ENCODE measurements around the gene XIRP2.

The XIRP2 gene

DNA sequence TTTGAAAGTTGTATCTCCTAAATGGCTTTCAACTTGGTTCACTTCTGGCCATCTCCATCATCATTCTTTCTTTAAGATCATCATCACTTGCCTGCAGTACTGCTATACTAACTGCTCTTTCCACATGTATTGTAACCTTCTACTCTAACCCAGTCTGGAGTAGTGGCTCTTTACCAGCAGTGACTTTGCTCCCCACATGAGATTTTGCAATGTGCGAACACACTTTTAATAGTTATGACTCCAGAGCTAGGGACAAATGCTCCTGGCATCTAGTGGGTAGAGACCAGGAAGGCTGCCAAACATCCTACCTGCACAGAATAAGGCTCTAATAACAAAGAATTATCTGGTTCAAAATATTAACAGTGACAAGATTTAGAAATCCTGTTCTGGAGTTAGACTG is 243.8 kb downstream of the XIRP2 start:
- H3K4me3 ChIP-seq (ENCODE audit: low read depth, low read length): no peak overlapping the region
- no peaks in the 10 kb centered on the region for H3K27me3 ChIP-seq (ENCODE audit: control insufficient read depth, insufficient read depth, low read length)
- H3K36me3 ChIP-seq (ENCODE audit: control insufficient read depth, insufficient read depth, low read length): no peaks in the 10 kb centered on the region
- H3K9ac ChIP-seq (ENCODE audit: low read depth, low read length): no peak overlapping the region
- peaks cover 5% of the 10 kb centered on the region; the same call in 1 of the 2 replicates for H3K4me1 ChIP-seq (ENCODE audit: control insufficient read depth, insufficient read depth, low read length)
- no peak overlapping the region for H3K27ac ChIP-seq (ENCODE audit: low read depth, low read length)
- H3K9me3 ChIP-seq (ENCODE audit: control insufficient read depth, insufficient read depth, low read length): no peaks in the 10 kb centered on the region

DNA sequence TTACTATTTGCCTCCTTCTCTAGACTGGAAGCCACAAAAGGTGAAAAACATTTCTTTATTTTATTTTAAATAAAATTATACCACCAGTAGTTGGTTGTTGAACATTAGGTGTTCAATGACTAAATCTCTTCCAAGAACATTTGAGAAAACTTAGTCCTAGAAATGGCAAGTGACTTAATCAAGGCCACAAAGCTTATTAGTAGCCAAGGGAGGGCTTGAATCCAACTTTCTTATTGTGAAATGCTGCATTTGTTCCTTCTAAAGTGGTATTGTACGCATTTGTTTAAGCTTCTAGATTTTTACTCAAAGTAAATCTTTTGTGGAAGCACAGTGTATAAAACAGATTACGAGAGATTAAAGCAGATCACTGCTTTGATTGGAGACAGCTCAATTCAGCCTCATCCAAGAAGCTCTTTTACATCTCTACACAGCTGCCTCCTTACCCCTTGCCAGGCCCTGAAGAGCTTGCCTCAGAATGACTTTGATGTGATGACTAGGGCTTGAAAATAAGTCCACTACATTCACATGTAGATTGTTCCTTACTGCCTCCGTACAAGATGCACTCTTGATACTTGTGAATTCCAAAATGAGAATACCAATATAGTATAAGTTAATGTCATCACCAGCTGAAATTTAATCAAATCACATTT is 244.8 kb downstream of the XIRP2 start:
- H3K4me1 ChIP-seq (ENCODE audit: control insufficient read depth, insufficient read depth, low read length): peaks cover 6% of the 10 kb centered on the region; the same call in 1 of the 2 replicates
- H3K9ac ChIP-seq (ENCODE audit: low read depth, low read length): no peak overlapping the region
- no peaks in the 10 kb centered on the region for H3K27me3 ChIP-seq (ENCODE audit: control insufficient read depth, insufficient read depth, low read length)
- H3K9me3 ChIP-seq (ENCODE audit: control insufficient read depth, insufficient read depth, low read length): no peaks in the 10 kb centered on the region
- no peaks in the 10 kb centered on the region for H3K36me3 ChIP-seq (ENCODE audit: control insufficient read depth, insufficient read depth, low read length)
- no peak overlapping the region for H3K4me3 ChIP-seq (ENCODE audit: low read depth, low read length)
- H3K27ac ChIP-seq (ENCODE audit: low read depth, low read length): no peak overlapping the region

DNA sequence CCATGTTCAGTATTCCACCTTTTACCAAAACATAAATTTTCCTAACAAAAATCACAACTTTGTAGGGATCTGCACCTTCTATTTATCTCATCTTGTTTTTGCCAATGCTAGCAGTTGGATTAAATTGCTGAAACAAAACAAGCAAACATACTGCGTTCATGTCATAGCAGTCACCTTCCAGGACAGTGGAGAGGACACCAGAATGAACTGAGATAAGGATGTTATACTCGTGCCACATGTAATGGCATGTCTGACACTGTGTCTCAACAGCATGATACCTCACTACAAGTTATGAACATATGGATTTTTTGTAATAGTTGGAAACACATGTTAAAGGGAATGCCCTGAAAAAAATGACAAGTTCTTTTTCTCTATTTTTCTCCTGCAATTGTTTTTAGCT is 245.3 kb downstream of the XIRP2 start:
- Histone ChIP-seq H3K36me3 (ENCODE audit: control insufficient read depth, insufficient read depth, low read length) (no peaks in the 10 kb centered on the region), H3K27ac (ENCODE audit: low read depth, low read length) (no peak overlapping the region), H3K4me1 (ENCODE audit: control insufficient read depth, insufficient read depth, low read length) (peaks cover 6% of the 10 kb centered on the region; the same call in 1 of the 2 replicates), H3K4me3 (ENCODE audit: low read depth, low read length) (no peak overlapping the region), H3K27me3 (ENCODE audit: control insufficient read depth, insufficient read depth, low read length) (no peaks in the 10 kb centered on the region), H3K9me3 (ENCODE audit: control insufficient read depth, insufficient read depth, low read length) (no peaks in the 10 kb centered on the region), H3K9ac (ENCODE audit: low read depth, low read length) (no peak overlapping the region)

DNA sequence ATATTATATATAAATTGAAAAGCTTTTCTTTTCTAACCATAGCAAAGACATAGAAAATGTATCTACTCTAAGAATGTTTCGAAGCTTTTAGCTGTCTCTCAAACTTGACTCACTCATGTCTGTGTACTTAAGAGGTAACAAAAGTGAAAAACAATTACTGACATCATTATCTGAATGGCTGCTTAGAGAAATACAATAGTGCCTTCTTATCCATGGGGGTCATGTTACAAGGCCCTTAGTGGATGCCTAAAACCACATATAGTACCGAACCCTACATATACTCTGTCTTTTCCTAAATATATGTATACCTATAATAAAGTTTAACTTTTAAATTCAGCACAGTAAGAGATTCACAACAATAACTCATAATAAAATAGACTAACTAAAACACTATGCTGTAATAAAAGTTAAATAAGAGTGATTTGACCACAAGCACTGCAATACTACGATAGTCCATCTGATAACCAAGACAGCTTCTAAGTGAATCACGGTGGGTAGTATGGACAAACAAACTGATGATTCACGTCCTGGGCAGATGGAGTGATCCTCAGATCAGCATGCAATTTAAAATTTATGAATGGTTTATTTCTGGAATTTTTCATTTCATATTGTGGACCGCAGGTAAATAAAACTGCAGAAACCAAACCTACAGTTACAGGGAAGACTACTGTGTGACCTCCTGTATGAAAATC is 246.2 kb downstream of the XIRP2 start:
- H3K4me1 ChIP-seq (ENCODE audit: control insufficient read depth, insufficient read depth, low read length): peaks cover 6% of the 10 kb centered on the region; the same call in 1 of the 2 replicates
- H3K9me3 ChIP-seq (ENCODE audit: control insufficient read depth, insufficient read depth, low read length): no peaks in the 10 kb centered on the region
- no peak overlapping the region for H3K4me3 ChIP-seq (ENCODE audit: low read depth, low read length)
- no peak overlapping the region for H3K27ac ChIP-seq (ENCODE audit: low read depth, low read length)
- H3K36me3 ChIP-seq (ENCODE audit: control insufficient read depth, insufficient read depth, low read length): no peaks in the 10 kb centered on the region
- H3K9ac ChIP-seq (ENCODE audit: low read depth, low read length): no peak overlapping the region
- no peaks in the 10 kb centered on the region for H3K27me3 ChIP-seq (ENCODE audit: control insufficient read depth, insufficient read depth, low read length)

DNA sequence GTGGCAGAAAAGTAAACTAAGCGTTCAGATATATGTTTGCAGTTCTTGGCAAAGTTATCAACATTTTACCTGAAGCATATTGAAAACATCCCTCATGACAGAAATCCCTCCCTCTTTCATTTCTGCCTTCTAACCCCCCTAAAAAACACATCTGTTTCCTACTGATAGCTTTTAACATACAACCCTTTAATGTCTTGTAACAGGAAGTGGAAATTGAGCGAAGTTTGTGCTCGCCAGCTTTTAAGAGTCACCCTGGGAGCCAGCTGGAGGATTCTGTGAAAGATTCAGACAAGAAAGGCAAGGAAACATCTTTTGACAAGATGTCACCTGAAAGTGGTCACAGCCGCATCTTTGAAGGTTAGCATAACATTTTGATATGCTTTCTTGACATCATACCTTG is 247.4 kb downstream of the XIRP2 start:
- Histone ChIP-seq H3K4me1 (ENCODE audit: control insufficient read depth, insufficient read depth, low read length) (peaks cover 6% of the 10 kb centered on the region; the same call in 1 of the 2 replicates), H3K27ac (ENCODE audit: low read depth, low read length) (no peak overlapping the region), H3K36me3 (ENCODE audit: control insufficient read depth, insufficient read depth, low read length) (no peaks in the 10 kb centered on the region), H3K9me3 (ENCODE audit: control insufficient read depth, insufficient read depth, low read length) (no peaks in the 10 kb centered on the region), H3K4me3 (ENCODE audit: low read depth, low read length) (no peak overlapping the region), H3K27me3 (ENCODE audit: control insufficient read depth, insufficient read depth, low read length) (no peaks in the 10 kb centered on the region), H3K9ac (ENCODE audit: low read depth, low read length) (no peak overlapping the region)

DNA sequence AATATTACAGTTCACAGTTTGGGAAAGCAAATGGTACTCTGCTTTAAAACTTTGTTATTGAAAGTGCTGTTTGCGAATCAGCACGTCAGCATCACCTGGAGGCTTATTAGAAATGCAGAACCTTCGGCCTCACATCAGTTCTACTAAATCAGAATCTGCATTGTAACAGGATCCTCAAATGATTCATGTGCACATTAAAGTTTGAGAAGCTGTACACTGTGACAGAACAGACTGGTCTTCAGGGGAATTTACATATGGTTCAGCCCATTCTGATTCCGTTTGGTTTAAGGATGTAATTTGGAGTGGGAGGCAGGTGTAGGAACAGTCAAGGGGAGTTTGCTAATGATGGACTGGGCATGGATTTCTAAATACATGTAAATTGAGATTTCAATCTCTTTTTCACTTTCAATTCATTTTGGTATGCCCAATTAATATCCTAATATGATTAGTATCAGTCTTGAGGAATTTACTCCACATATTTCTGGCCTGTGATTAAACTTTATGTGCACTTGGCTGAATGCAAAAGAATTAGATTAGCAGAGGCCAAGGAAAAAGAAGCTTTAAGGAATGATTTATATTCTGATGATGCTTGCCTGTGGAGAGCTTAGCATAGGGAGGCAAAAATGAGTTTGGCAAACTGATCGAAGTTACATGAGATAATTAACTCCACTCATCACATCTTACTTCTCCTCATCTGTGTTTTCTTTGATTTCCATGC is 248.8 kb downstream of the XIRP2 start:
- no peaks in the 10 kb centered on the region for H3K9me3 ChIP-seq (ENCODE audit: control insufficient read depth, insufficient read depth, low read length)
- H3K9ac ChIP-seq (ENCODE audit: low read depth, low read length): no peak overlapping the region
- no peak overlapping the region for H3K27ac ChIP-seq (ENCODE audit: low read depth, low read length)
- H3K4me3 ChIP-seq (ENCODE audit: low read depth, low read length): no peak overlapping the region
- H3K4me1 ChIP-seq (ENCODE audit: control insufficient read depth, insufficient read depth, low read length): peaks cover 6% of the 10 kb centered on the region; the same call in 1 of the 2 replicates
- H3K27me3 ChIP-seq (ENCODE audit: control insufficient read depth, insufficient read depth, low read length): no peaks in the 10 kb centered on the region
- H3K36me3 ChIP-seq (ENCODE audit: control insufficient read depth, insufficient read depth, low read length): no peaks in the 10 kb centered on the region

DNA sequence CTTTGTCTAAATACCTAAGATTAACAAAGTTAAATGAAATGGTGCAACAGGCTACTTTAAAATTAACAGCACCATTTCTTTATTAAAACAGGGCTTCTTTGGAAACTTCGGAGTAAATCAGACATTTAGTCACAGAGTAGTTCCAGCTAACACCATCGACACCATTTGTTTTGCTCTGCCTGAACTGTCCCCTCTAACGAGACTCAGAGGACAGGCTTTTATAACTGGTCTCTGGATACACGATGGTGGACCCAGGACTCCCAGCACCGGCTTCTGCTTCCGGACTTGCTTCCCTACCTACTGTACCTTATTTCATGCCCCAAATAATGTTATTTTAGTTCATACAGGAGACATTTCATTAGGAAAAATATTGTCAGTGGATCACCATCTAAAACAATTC is 252.1 kb downstream of the XIRP2 start:
- peaks cover 11% of the 10 kb centered on the region for H3K4me1 ChIP-seq (ENCODE audit: control insufficient read depth, insufficient read depth, low read length)
- no peaks in the 10 kb centered on the region for H3K9me3 ChIP-seq (ENCODE audit: control insufficient read depth, insufficient read depth, low read length)

DNA sequence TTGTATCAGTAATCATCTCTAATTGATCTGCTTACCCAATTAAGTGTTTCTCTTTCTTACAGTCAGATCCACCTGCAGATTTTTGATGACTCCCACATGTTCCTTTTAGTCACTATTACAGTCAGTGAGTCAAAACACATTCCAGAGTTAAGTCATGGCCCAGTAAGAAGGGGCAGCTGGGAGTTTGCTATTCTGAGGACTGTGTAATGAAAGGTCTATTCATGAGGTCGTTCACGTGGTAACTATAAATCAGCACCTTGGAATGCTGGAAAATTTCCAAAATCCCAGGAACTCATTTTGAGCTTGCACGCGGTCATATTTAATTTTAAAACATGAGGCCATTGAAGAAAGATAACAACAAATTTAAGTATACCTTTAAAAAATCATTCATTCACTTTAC is 252.5 kb downstream of the XIRP2 start:
- H3K9me3 ChIP-seq (ENCODE audit: control insufficient read depth, insufficient read depth, low read length): no peaks in the 10 kb centered on the region
- H3K4me3 ChIP-seq (ENCODE audit: low read depth, low read length): no peak overlapping the region
- H3K27me3 ChIP-seq (ENCODE audit: control insufficient read depth, insufficient read depth, low read length): no peaks in the 10 kb centered on the region
- peaks cover 11% of the 10 kb centered on the region for H3K4me1 ChIP-seq (ENCODE audit: control insufficient read depth, insufficient read depth, low read length)
- no peak overlapping the region for H3K27ac ChIP-seq (ENCODE audit: low read depth, low read length)
- no peak overlapping the region for H3K9ac ChIP-seq (ENCODE audit: low read depth, low read length)
- H3K36me3 ChIP-seq (ENCODE audit: control insufficient read depth, insufficient read depth, low read length): no peaks in the 10 kb centered on the region

More for the DNA sequence above, 252.1 kb downstream of the XIRP2 start:
- no peaks in the 10 kb centered on the region for H3K36me3 ChIP-seq (ENCODE audit: control insufficient read depth, insufficient read depth, low read length)
- no peak overlapping the region for H3K4me3 ChIP-seq (ENCODE audit: low read depth, low read length)
- H3K27ac ChIP-seq (ENCODE audit: low read depth, low read length): no peak overlapping the region
- no peaks in the 10 kb centered on the region for H3K27me3 ChIP-seq (ENCODE audit: control insufficient read depth, insufficient read depth, low read length)
- H3K9ac ChIP-seq (ENCODE audit: low read depth, low read length): no peak overlapping the region

DNA sequence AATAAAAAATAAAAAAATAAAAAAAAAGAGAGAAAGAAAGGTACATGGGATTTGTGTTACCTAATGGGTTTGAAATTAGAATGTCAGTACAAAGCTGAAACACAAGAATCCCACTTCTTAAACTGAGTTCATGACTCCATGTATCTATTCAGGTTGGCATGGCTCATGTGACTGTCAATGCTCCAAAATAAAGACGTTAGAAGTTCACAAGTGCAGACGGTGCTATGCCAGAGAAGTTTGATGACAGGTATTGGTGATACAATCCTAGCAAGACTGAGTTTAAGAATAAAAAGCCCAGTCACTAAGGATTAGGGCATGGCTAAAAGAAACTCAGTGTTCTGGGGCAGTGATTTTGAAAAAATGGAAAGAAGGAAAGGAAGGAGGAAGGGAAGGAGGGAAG is 254.3 kb downstream of the XIRP2 start:
- Histone ChIP-seq H3K4me3 (ENCODE audit: low read depth, low read length) (no peak overlapping the region), H3K9me3 (ENCODE audit: control insufficient read depth, insufficient read depth, low read length) (no peaks in the 10 kb centered on the region), H3K36me3 (ENCODE audit: control insufficient read depth, insufficient read depth, low read length) (no peaks in the 10 kb centered on the region), H3K27me3 (ENCODE audit: control insufficient read depth, insufficient read depth, low read length) (no peaks in the 10 kb centered on the region), H3K27ac (ENCODE audit: low read depth, low read length) (no peak overlapping the region), H3K4me1 (ENCODE audit: control insufficient read depth, insufficient read depth, low read length) (peaks cover 5% of the 10 kb centered on the region; the same call in 1 of the 2 replicates), H3K9ac (ENCODE audit: low read depth, low read length) (no peak overlapping the region)

DNA sequence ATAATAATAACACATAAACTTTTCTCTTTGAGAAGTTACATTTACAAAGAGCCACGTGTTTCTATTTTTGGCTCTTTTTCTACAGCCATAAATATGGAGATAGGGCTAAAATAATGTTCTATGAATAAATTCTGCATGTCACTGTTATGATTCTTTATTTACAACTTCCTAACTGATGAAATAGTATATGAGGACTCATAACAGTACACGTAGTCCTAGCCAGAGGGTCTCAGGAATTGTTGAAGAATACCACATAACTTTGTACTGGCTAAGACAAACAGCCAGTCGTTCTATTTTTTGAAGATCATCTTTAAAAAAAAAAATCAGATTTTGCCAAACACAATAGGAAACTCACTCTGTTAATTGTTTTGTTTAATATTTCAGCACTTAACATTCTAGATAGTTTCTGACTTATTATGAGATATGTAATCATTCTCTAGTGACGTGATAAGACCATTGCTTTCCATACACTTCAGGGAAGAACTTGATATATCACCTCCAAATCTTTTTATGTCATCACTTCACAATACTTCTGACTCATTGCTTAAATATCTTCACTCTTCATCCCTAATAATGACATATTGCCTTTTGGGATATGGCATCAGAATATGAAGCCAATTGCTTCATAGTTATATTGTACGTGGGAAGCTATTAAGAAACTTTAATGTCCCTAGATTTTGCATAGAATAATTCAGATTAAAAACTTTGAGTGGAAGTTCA is 256.1 kb downstream of the XIRP2 start:
- peaks cover 5% of the 10 kb centered on the region; the same call in 1 of the 2 replicates for H3K4me1 ChIP-seq (ENCODE audit: control insufficient read depth, insufficient read depth, low read length)
- H3K9me3 ChIP-seq (ENCODE audit: control insufficient read depth, insufficient read depth, low read length): no peaks in the 10 kb centered on the region
- no peak overlapping the region for H3K9ac ChIP-seq (ENCODE audit: low read depth, low read length)
- H3K4me3 ChIP-seq (ENCODE audit: low read depth, low read length): no peak overlapping the region
- no peaks in the 10 kb centered on the region for H3K27me3 ChIP-seq (ENCODE audit: control insufficient read depth, insufficient read depth, low read length)
- no peak overlapping the region for H3K27ac ChIP-seq (ENCODE audit: low read depth, low read length)
- H3K36me3 ChIP-seq (ENCODE audit: control insufficient read depth, insufficient read depth, low read length): no peaks in the 10 kb centered on the region
